GM19463 (cell line): ENCODE results near the gene ALMS1.
"Not testable (repeated sequence)": the region's sequence is repeated elsewhere in the genome, so short reads cannot be mapped to it uniquely, and the experiment has no call there.

ENCODE experiments used
- ATAC-seq: cut with Tn5 transposase; IDR thresholded peaks from one replicate; pipeline ENCODE4 v1.9.1; 2021; ENCODE audit warnings: mild to moderate bottlenecking, moderate library complexity; ENCODE audit not compliant: unreplicated experiment

The ALMS1 gene, protein sequence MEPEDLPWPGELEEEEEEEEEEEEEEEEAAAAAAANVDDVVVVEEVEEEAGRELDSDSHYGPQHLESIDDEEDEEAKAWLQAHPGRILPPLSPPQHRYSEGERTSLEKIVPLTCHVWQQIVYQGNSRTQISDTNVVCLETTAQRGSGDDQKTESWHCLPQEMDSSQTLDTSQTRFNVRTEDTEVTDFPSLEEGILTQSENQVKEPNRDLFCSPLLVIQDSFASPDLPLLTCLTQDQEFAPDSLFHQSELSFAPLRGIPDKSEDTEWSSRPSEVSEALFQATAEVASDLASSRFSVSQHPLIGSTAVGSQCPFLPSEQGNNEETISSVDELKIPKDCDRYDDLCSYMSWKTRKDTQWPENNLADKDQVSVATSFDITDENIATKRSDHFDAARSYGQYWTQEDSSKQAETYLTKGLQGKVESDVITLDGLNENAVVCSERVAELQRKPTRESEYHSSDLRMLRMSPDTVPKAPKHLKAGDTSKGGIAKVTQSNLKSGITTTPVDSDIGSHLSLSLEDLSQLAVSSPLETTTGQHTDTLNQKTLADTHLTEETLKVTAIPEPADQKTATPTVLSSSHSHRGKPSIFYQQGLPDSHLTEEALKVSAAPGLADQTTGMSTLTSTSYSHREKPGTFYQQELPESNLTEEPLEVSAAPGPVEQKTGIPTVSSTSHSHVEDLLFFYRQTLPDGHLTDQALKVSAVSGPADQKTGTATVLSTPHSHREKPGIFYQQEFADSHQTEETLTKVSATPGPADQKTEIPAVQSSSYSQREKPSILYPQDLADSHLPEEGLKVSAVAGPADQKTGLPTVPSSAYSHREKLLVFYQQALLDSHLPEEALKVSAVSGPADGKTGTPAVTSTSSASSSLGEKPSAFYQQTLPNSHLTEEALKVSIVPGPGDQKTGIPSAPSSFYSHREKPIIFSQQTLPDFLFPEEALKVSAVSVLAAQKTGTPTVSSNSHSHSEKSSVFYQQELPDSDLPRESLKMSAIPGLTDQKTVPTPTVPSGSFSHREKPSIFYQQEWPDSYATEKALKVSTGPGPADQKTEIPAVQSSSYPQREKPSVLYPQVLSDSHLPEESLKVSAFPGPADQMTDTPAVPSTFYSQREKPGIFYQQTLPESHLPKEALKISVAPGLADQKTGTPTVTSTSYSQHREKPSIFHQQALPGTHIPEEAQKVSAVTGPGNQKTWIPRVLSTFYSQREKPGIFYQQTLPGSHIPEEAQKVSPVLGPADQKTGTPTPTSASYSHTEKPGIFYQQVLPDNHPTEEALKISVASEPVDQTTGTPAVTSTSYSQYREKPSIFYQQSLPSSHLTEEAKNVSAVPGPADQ (N-terminal part only)

GRCh38 chr2:73385504-73386341 is at the start of gene ALMS1:
Gene ALMS1, plus strand, starts transcription at chr2:73385836. Its CDS starts 33 bp downstream, at chr2:73385869.
- peak; percentile 87 for ATAC-seq

DNA sequence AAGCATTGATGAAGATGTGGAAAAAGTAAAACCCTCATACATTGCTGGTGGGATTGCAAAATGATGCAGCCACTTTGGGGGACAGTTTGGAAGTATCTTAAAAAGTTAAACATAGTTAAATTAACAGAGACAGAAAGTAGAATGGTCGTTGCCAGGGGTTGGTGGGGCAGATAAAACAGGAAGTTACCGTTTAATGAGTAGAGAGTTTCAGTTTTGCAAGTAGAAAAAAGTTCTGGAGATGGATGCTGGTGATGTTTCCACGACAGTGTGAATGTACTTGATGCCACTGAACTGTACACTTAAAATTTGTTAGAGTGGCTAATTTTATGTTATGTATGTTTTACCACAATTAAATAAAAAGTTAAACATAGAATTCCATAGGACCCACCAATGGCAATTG is 47.8 kb upstream of the ALMS1 start:
- ATAC-seq: no peak

GRCh38 chr2:73339201-73339600 is 46.4 kb upstream of the ALMS1 start:
- no peak for ATAC-seq

- ATAC-seq: no peak
Measured at GRCh38 chr2:73341039-73341438, 44.6 kb upstream of the ALMS1 start.

DNA sequence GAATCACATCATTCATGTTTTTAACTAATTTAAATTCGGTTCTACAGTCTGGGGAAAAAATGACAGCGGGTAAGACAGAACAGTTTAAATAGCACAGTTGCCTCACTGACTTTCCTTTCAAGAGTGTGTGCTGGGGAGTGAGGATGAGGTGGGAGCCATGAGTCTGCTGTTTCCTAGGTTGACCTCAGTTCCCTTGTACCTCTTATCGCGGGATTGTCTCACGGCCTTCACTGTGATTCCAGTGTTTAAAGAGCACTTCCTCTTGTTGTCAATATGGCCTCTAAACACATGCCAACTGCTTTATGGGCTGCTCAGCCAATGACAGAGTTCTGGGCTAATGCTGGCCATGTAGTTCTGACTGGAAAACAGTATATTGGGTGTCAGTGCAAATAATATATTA is 41.6 kb upstream of the ALMS1 start:
- ATAC-seq: no peak

DNA sequence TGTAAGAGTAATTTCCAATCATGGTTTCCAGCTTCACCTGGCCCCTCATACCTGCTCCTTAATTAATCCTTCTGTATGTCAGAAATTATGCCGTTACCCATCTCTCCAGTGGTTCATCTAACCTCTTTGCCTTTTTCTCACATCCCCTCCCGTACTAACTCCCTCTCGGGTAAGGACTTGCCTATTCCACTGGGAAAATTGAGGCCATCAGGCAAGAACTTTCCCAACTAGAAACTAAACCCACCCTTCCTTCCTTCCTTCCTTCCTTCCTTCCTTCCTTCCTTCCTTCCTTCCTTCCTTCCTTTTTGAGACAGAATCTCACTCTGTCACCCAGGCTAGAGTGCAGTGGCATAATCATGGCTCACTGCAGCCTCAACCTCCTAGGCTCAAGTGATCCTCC is 40.9 kb upstream of the ALMS1 start:
- ATAC-seq: not testable (repeated sequence)

DNA sequence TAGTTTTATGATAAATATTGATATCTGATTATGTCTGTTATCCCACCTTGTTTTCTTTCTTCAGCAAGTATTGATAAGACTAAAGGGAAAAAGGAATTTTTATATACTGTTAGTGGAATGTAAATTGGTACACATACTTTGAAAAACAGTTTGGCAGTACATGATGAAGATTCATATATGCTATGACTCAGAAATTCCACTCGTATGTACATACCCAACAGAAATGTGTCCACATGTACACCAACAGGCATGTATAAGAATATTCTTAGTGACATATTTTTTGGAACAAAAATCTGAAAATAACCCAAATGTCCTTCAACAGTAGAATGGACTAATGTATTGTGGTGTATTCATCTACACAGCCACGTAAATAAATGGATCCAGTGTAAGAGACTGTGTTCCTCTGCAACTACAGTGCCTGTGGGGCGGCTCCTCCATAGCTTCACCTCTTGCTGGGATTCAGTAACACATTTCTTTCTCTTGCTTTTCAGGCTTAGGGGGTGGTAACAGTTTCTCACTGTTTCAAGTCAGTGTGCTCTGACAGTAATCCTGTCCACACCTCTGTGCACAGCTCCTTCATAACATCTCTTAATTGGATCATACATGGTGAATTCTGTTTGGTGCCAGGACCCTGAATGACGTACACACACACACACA is 35.5 kb upstream of the ALMS1 start:
- no peak for ATAC-seq

GRCh38 chr2:73356097-73356496 is 29.5 kb upstream of the ALMS1 start:
- ATAC-seq: no peak

DNA sequence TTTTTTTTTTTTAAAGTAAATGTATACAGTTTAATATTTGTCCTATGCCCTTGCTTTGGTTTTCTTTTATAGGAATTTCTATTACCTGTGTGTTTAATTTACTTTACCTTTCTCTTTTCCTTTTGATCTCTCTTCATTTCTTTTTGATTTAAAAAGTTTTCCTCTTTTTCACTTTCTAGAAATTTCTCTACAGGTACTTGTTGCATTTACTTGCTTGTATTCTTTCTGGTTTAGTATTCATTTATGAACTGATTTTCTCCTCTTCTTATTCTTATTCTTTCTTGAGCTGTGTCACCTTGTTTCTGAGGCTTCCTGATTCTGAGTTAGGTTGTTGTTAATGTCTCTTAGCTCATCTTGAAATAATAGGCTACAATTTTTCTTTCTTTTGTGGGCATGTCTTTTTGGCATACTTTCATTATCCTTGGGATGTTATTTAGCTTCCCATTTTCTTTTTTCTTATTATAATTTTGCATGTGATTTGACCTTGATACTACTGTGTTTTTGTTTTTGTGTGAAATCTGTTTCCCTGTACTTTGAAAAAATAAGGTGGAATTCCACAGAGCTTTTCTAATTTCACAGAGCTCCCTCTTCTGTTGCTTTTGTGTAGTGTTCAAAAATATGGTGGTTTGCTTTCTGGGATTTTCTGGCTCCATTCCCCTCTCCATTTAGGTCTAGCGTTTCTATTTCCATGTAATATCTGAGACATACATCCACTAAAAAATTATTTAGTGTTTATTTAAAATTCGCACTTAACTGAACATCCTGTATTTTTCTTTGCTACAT is 25.5 kb upstream of the ALMS1 start:
- no peak for ATAC-seq

DNA sequence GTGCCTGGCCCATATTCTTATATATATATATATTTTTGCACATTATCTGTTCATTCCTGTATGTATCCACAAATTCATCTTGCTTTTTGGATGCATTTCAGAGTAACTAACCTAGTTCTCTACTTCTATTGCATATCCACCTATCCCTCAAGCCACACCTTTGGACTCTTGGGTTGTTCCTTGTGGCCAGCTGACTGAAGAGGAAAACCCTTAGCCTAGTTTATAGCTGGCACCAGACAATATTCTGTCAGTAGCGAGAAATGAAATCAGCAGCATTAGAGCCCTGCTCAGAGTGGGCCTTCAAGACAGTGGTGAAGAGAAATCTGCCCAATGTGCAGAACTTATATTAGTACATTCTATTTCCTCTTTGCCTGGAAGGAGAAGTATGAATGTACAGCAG is 19.6 kb upstream of the ALMS1 start:
- ATAC-seq: no peak

DNA sequence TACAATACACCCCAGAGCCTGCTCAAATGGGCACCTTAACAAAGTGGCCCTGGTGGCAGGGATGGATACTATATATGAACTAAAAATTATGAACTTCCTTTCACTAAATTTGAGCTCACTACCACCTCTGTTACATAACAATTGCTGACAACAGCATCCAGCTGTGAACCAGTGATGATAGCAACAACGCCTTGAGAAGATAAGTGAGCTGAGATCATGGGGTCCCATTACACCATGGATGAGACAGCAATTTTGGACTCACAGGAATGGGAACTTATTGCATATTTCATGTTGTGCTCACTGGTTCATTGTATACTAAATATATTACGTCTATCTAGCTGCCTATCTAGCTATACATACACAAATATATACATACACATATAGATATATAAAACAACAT is 16.9 kb upstream of the ALMS1 start:
- no peak for ATAC-seq

DNA sequence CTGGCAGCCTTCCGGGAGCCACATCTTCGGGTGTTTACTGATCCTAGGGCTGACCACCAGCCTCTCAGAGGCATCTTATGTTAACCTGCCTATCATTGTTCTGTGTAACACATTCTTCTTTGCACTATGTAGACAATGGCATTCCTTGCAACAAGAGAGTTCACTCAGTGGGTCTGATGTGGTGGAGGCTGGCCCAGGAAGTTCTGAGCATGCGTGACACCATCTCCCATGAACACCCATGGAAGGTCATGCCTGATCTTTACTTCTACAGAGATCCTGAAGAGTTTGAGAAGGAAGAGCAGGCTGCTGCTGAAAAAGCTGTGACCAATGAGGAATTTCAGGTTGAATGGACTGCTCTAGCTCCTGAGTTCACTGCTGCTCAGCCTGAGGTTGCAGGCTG is 15.3 kb upstream of the ALMS1 start:
- no peak for ATAC-seq

DNA sequence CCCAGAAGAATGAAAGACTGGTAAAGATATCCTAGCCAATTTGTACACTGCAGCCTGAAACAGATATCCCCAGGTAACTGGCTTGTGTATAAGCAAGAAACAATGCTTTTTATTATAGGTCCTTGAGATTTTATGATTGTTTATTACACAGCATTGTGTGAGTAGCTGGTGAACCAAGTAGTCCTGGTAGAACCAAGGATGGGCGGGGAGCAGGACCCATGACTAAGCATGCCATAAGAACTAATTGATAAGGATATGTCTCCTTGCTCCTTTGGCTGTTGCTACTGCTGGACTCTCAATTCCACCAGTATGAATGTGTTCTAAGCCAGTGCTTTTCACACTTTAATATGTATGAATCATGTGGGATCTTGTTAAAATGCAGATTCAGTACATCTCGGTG is 12.3 kb upstream of the ALMS1 start:
- no peak for ATAC-seq

GRCh38 chr2:73374269-73374668 is 11.4 kb upstream of the ALMS1 start:
- no peak for ATAC-seq

DNA sequence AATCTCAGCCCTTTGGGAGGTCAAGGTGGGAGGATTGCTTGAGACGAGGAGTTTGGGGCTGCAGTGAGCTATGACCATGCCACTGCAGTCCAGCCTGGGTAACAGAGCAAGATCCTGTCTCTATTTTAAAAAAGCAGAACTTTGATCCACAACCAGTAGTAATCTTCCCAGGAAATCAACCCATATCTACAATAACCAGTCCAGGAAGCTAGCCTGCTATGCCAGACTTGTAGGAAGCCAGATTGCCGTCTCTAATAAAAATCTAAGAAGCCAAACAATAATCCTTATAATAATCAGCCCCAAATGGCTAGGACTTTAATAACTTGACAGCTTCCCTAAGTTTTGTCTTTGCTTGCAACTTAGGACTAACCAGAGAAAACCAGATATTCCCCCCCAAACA is 9.0 kb upstream of the ALMS1 start:
- no peak for ATAC-seq

- no peak for ATAC-seq
Measured at GRCh38 chr2:73383036-73383435, 2.6 kb upstream of the ALMS1 start.

DNA sequence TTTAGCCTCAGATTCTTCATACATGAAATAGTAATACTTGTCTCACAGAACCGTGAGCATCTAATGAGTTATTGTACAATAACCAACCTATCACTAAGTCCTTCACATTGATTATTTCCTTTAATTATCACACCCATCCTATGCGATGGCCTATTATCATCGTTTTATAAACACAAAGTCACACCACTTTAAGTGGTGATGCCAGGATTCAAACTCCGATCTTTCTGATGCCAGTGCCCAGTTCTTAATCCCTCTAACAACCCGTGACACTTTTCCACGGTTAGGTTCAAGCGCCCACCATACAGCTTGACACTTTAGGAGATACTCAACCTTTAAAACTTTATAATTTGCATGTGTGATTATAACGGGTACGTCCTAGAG is 523 bp upstream of the ALMS1 start:
- ATAC-seq: no peak

DNA sequence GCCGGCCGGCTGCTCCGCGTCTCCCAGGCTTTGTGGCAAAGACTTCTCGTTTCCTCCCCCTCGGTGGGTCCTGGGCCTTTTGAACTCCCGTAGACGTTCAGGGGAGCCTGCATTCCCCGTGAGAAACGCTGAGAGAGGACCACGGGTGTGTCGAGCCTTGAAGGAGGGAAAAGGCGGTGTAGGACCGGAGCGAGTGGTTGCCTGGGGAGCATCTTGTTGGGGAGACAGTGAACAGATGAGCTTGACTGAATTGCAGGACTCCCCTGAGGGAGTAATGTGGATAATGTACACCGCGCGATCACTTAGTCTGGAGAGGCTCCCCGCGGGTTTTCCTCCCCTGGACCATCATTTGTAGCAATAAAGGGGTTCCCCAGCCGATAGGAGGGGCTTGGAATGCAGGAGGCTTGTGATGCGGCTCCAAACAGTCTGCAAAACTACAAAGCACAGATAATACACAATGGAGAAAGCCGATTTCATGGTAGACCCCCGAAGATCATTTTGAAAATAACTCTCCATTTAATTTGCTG is 769 bp downstream of the ALMS1 start:
- no peak for ATAC-seq
